Stimulated activated CD8-positive, alpha-beta memory T cell treated with anti-CD3 and anti-CD28 coated beads, Interleukin-2, amount 100 ng/mL, for 1 hour (primary cell): ENCODE measurements around the gene TEF.
A peak's percentile ranks its signal among the peaks of the same experiment; 100 is the strongest.

Experiments used
- DNase-seq, 2 donors: peaks; one replicate each; pipeline ENCODE4 v3.0.0-alpha.2; 2020; ENCODE audit warnings: low read depth in 2 of 2

Gene TEF

GRCh38 chr22:41381329-41382097 lies at the start of gene TEF:
TEF (plus strand) TSS chr22:41381942; CDS start chr22:41382045, 103 bp downstream.
- DNase-seq, result peak; percentile 89 to 96

DNA sequence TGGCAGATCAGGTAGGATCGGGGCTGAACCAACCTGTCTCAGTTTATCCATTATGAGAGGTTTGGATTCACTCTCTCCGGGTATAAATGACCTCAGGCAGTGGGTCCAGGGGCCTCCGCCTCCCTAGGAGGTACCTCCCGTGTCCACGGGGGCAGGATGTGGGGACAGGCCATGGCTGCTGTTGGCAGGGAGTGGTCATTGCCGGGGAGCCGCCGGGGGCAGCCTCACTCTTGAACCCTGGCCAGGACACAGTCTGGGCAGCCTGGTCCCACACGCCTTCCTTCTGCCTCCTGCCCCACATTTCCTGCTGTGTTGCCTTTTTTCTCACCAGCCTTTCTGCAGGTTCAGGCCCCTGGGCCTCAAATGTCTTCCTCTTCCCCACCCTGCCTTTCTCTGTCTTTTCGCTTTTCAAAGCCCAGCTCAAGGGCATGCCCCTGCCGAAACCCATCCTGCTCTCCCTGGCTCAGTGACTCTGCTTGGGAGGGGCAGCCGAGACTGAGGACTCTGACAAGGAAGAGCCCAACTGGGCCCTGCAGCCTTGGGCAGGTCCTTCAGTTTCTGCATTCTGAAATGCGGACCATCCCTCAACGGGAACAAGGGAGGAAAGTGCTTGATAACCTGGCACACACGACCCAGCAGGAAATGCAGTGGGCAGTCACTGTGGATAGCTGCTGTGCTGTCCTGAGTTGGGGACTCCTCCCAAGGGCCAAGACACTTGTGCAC lies 49.4 kb upstream of the TEF start:
- no peak for DNase-seq

GRCh38 chr22:41333806-41334205 lies 47.9 kb upstream of the TEF start:
- DNase-seq, result no peak

DNA sequence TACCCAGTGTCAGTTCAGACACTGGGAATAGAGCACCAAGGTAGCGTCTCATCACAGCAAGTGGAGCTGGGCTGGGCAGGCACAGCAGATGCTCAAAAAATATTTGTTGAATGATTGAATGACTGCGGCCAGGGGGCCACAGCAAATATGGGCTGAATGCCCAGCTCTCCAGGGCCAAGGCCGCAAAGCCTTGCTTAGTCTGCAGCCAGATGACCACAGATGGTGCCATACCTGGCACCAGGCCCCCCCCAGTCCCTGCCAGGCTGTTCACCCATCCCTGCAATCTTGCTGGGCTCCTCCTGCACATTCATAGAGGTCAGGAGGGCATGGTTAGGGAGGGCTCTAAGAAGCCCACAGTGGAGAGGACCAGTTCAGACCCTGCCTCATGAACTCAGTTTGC lies 47.5 kb upstream of the TEF start:
- DNase-seq, result no peak

DNA sequence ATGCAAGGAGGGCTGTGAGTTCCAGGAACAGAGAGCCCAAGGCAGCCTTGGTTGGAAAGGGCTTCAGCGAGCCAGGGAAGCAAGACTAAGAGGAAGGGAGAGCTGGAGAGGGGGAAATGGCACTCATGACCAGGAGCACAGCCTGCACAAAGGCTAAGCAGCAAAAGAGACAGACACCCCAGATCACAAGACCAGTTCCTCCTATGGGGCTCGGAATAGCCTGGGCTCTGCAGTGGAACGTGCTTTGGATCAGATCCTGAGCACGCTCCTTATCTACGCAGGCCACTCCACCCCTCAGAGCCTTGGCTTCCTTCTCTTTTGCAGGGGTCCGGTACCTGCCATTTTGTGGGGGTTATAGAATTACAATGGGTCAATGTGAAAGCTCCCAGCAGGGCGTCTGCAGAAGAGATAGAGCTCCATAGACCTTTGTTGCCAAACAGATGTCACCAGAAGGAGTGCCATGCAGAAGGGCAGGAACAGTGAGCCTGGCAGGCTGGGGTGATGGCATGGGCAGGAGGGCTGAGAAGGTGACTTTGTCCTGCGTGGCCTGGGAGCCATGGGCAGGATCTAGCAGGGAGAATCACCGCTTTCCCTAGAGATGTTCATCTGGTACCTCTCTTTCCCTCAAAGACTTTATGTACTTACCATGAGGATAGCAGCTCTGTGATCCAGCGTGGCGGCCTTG lies 46.6 kb upstream of the TEF start:
- no peak for DNase-seq

DNA sequence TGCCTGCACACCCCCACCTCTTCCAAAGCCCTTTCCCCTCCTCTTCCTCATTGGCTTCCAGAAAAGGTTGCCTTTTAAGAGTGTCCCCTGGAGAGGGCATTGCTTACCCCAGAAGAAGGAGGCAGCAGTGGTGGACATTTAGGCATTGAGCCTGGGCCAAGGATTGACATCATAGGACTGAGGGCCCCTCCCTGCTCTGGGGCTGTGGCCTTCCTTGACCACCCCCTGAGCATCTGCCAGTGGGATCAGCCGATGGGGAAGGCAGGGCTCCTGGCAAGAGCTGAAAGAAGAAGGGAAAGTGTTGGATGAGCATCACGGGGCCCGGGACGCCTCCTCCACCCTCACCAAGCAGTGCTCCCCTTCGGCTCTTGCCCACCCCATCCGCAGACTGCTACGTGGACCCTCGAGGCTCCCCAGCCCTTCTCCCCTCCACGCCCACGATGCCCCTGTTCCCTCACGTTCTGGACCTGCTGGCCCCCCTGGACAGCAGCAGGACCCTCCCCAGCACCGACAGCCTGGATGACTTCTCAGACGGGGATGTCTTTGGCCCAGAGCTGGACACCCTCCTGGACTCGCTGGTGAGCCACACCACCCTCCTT lies 43.0 kb upstream of the TEF start:
- no peak for DNase-seq

- DNase-seq, result no peak
Measured at GRCh38 chr22:41339823-41340222, 41.9 kb upstream of the TEF start.

GRCh38 chr22:41340357-41340756 lies 41.4 kb upstream of the TEF start:
- DNase-seq, result no peak

DNA sequence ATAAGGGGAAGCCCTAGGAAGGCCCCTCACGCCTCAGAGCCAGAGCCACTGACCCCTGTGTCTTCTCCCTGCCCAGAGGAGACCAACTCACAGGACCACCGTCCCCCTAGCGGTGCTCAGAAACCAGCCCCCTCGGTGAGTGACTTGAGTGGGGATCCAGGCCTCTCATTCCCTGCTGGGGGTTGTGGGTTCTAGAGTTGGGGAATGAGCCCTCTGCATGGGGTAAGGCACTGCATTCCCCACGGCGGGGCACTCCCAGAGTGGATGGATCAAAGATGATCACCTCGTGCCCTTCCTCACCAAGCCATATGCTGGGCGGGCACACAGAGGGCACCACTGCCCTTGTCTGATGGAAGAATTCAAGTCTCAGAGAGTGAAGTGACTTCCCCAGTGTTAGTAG lies 40.7 kb upstream of the TEF start:
- no peak for DNase-seq

DNA sequence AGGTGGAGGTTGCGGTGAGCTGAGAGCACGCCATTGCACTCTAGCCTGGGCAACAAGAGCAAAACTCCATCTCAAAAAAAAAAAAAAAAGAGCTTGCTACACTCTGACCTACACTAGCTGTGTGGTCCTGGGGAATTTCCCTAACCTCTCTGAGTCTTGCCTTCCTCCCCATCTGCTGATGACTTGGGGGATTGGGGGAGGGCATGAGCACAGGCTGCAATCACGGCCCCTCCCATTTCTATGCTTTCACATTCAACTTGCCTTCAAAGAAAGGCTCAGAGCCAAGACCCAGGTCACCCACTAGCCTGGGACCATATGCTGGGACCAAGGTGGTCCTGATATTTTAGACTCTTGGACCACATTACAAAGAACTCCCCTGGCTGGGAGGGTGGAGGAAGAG lies 39.8 kb upstream of the TEF start:
- DNase-seq, result no peak

GRCh38 chr22:41343300-41343699 lies 38.4 kb upstream of the TEF start:
- DNase-seq, result no peak

DNA sequence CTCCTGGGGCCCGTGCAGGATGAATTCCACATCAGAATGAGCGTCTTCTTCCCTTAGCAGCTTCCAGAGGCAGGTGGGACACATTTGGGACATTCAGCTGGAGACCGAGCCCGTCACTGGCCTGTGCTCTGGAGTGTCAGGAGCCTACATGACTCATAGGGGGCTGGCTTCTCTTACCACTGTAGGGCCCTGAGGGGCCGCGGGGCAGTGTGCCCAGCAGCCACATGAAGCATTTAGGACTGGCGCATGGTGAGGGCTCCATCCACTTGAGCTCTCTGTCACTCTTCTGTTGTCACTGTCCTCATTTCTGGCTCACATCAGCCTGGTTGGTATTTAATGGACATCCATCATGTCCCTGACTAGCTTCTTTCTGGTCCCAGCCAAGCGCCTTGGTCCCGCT lies 38.0 kb upstream of the TEF start:
- DNase-seq, result no peak

GRCh38 chr22:41344189-41344788 lies 37.5 kb upstream of the TEF start:
- DNase-seq, result no peak

DNA sequence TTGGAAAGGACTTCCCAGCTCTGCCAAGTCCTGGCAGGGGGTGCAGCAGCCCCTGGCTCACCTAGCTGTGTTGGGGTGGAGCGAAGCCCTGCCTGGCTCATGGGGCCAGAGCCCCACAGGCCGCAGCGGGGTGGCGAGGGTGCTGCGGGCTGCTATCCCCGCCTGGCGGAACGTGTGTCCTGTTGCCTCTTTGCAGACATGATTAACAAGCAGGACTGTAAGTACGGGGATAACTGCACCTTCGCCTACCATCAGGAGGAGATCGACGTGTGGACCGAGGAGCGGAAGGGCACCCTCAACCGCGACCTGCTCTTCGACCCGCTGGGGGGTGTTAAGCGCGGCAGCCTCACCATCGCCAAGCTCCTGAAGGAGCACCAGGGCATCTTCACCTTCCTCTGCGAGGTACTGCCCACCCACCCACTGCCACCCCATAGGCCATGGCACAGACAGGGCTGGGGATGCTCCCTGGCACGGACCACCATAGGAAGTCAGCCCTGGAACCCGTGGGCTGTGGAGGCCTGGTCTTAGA lies 35.9 kb upstream of the TEF start:
- no peak for DNase-seq

DNA sequence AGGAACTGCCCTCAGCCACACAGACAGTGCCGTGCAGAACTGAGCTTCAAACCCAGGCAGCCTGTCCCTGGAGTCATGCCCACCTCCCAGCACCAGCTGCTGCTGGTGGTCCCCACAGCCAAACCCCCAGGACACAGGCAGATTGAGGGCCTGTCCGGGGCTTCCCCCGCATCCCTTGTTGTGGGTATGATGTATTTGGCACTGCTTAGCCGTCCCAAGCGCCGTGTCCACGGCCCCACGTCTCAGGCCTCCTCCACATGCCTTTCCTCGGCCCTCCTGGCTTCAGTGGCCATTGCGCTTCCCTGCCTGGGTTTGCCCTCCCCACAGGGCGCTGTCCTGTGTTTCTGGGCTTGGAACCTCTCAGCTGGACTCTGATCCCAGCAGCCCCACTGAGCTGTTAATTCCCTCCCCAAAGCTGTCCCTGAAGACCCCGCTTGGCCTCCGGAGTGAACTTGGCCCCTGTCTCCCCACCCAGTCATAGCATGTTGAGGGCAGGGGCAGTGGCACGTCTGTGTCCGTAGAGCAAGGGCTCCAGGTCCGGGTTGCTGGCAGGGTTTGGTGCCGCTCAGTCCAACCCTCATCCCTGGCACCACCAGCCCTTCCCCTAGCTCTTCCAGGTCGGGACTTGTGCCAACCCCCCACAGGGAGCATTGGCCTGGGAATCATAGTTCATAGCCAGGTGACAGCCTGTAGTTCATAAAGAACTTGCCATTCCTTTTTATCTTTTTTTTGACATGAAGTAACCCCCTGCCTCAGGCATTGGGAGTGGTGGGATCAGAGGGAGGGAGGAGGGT lies 34.5 kb upstream of the TEF start:
- no peak for DNase-seq

DNA sequence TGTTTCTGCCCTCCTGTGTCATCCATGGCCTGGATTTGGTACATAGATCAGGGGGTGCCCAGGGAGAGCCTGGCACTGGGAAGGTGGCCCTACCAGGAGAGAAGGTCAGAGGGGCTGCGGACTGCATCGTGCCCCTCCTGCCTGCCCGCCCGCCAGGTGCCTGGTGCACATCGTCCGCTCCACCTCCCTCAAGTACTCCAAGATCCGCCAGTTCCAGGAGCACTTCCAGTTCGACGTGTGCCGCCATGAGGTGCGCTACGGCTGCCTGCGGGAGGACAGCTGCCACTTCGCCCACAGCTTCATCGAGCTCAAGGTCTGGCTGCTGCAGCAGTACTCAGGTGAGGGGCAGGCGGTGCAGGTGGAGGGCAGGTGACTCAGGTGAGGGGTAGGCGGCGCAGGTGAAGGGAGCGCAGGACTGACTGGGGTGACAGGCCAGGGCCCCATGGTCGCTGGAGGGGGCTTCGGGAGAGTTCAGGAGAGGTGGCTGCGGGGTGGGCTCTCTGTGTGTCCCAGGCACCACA lies 32.7 kb upstream of the TEF start:
- DNase-seq, result no peak

- no peak for DNase-seq
Measured at GRCh38 chr22:41350087-41350486, 31.7 kb upstream of the TEF start.

DNA sequence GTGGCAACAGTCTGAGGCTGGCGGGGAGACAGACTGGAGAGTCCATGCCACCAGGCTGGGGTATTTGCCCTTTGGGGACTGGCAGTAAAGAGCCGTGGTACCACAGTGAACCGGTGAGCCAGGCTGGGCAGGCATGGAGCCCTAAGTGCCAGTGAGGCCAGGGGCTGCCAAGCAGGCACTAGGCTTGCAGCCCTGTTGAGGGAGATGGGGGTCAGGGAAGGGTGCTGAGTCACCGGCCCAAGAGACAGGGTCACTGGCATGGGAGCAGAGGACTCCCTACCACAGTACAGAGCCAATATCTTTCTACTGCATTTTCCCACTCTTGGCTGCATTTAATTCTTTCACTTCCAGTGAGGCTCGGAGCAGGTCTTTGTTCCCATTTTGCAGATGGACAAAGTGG lies 30.7 kb upstream of the TEF start:
- DNase-seq, result no peak

- DNase-seq, result no peak
Measured at GRCh38 chr22:41352058-41352457, 29.7 kb upstream of the TEF start.

- DNase-seq, result no peak
Measured at GRCh38 chr22:41353862-41354575, 27.7 kb upstream of the TEF start.
